Testis (tissue), 2 donors: ENCODE data around the gene CT47C1.
"Not testable (repeated sequence)": the region's sequence is repeated elsewhere in the genome, so short reads cannot be mapped to it uniquely, and the experiment has no call there.

ENCODE experiments used
- CTCF ChIP-seq, 3 experiments: fragments of 450-650 bp in 2 of 3; fragments of 200-600 bp in 1 of 3; sonication (generic) in 1 of 3; IDR thresholded peaks; one replicate each; pipeline ENCODE4 v1.5.1; 2016 to 2019; ENCODE audit warnings: antibody characterized with exemption in 3 of 3, mild to moderate bottlenecking in 2 of 3, moderate library complexity in 1 of 3
- POLR2A ChIP-seq: fragments of 450-650 bp; IDR thresholded peaks from one replicate; pipeline ENCODE4 v1.6.1; 2017; ENCODE audit warnings: antibody characterized with exemption, mild to moderate bottlenecking, moderate library complexity

GRCh38 chrX:119026344-119026743 lies 46.4 kb upstream of the CT47C1 start:
- TF ChIP-seq POLR2A; CTCF (IDR thresholded peaks at IDR 0.05): not testable (repeated sequence)
